Epithelial cell of proximal tubule (primary cell): ENCODE data around the gene CDC27. TPM values are rescaled to one million over a fixed set of nuclear protein-coding genes. Genes with fewer than 3 reads are reported as not detected.
"Not testable (repeated sequence)": the region's sequence is repeated elsewhere in the genome, so short reads cannot be mapped to it uniquely, and the experiment has no call there.

Source experiments
- DNase-seq: peaks from one replicate; pipeline ENCODE4 v3.0.0-alpha.2; 2011; ENCODE audit warnings: low read depth
- H3K4me3 ChIP-seq: 2 replicates; pipeline ENCODE4 v1.5.1; 2011; ENCODE audit warnings: low read depth, mild to moderate bottlenecking, low read length
- total RNA-seq: library from RNA; depleted of rRNA; stranded (reverse); fragments of >200 nt; gene quantifications from 2 replicates; pipeline ENCODE4 v1.2.3, GENCODE V29; 2015
- TF ChIP-seq, protein P1 (sequence below): conservative IDR thresholded peaks from 2 replicates; pipeline ENCODE4 v1.5.1; 2012; ENCODE audit warnings: low read depth, mild to moderate bottlenecking, low read length

CDC27 gene
- total RNA-seq, 1 donor from 2014 or later: 28.1 TPM

DNA sequence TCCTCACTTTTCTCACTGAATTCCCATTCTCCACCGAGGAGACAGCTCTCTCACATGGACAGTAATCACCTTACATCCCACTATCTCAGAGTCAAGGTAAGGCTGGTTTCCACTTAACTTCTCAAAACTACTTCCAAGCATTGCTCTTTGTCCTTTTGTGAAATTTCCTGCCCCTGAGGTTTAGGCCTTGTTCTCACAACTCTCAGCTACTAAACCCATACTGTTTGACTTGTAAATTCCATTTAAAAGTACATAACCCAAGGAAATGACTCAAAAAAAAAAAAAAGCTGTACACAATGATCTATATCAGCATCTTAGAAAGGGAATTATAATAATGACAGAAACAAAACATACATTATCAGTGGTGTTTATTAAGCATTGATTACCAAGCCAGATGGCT lies 8.8 kb downstream of the CDC27 start:
- H3K4me3 ChIP-seq: no peak overlapping the region
- TF ChIP-seq, protein P1, sequence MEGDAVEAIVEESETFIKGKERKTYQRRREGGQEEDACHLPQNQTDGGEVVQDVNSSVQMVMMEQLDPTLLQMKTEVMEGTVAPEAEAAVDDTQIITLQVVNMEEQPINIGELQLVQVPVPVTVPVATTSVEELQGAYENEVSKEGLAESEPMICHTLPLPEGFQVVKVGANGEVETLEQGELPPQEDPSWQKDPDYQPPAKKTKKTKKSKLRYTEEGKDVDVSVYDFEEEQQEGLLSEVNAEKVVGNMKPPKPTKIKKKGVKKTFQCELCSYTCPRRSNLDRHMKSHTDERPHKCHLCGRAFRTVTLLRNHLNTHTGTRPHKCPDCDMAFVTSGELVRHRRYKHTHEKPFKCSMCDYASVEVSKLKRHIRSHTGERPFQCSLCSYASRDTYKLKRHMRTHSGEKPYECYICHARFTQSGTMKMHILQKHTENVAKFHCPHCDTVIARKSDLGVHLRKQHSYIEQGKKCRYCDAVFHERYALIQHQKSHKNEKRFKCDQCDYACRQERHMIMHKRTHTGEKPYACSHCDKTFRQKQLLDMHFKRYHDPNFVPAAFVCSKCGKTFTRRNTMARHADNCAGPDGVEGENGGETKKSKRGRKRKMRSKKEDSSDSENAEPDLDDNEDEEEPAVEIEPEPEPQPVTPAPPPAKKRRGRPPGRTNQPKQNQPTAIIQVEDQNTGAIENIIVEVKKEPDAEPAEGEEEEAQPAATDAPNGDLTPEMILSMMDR: no peak
- no peak for DNase-seq

DNA sequence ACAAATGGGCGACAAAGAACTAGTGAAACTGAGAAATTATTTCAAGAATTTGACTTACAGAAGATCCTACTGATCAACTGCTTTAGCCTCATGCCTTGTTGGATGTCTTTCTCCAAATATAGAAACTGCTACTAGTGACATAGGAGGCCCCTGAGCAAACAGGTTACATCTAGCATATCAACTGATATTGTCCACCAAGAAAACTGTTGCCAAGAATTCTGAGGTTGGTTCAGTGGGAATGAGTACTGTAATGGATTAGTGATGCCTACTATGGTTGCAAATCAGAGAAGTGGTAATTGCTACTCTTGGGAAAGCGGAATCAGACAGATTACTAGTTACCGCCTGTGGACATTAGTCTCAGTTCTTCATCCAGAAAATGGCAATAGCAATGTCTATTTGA lies 10.0 kb downstream of the CDC27 start:
- DNase-seq: no peak
- TF ChIP-seq, protein P1: no peak
- no peak overlapping the region for H3K4me3 ChIP-seq

DNA sequence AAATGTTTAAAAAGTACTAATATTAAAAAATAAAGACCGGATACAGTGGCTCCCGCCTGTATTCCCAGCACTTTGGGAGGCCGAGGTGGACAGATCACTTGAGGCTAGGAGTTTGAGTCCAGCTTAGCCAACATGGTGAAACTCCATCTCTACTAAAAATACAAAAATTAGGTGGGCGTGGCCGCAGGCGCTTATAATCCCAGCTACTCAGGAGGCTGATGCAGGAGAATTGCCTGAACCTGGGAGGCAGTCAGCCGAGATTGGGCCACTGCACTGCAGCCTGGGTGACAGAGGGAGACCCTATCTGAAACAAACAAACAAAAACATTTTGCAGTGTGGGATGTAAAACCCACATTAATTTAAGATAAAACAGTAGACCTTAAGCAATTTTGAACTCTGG lies 11.8 kb downstream of the CDC27 start:
- no peak for DNase-seq
- TF ChIP-seq, protein P1: no peak
- no peak overlapping the region for H3K4me3 ChIP-seq

DNA sequence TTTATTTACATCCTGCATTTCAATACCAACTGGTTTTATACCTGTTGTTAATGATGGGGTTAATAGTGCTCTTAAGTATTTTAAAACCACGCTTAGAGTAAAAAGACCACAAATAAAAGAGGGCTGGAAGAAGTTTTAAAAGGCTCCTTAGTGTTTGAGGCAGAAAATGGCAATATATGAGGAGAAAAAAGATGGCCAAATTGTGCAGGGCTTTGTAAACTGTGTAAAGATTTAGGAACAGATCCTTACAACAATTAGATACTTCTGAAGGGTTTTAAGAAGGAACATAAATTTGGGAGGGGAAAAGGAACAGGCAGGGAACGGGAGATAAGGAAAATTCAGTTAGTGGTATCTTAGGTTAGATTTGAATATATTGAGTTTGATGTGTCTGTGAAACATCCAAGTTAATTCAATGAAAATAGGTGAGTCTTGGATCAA lies 12.7 kb downstream of the CDC27 start:
- TF ChIP-seq, protein P1: no peak
- H3K4me3 ChIP-seq: no peak overlapping the region

DNA sequence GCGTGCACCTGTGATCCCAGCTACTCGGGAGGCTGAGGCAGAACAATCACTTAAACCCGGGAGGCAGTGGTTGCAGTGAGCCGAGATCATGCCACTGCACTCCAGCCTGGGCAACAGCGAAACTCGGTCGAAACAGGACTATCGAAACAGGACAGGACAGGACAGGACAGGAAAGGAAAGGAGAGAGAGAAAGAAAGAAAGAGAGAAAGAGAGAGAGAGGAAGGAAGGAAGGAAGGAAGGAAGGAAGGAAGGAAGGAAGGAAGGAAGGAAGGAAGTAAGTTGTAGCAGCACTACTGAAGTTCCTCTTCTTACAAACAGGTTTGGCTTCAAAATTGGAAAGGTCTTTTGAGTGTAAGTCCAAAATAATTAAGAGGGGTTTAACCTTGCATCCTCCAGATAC lies 14.3 kb downstream of the CDC27 start:
- not testable (repeated sequence) for H3K4me3 ChIP-seq, DNase-seq

More for the DNA sequence above, 12.7 kb downstream of the CDC27 start:
- no peak for DNase-seq

DNA sequence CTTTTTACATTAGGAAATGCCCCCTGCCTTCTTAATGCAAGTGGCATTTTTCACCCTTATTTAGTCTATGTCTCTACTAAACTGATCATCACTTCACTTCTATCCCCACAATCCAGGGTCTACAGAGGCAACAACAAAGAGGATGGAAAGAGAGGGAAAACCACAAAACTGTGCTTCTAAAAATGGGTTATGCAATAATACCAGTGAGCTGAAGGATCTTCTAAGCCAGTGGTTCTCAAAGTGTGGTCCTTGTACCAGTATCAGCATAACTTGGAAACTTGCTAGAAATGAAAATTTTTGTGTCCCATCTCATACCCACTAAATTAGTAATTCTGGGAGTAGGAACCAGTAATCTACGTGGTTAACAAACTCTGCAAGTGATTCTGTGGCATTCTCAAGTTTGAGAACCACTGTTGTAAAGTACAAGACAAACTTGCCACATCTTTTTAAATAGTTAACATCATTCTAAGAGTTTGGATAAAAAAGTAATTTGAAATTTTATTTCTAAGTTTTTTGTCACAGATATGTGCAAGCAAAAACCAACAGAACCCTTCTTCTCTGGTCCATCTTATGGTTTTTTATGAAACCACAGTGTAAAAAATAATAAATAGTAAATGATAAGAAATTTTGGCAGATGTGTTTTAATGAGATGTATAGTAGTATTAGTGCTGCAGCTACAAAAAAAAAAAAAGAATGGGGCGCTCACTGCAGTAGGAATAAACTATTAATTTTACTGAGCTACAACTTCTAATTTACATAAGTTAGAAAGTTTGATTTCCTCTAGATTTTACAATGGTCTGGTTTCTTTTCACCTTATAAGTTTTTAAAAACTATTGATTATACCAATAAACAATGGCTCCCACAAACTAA lies 16.2 kb downstream of the CDC27 start:
- TF ChIP-seq, protein P1: no peak
- DNase-seq: no peak
- H3K4me3 ChIP-seq: no peak overlapping the region

DNA sequence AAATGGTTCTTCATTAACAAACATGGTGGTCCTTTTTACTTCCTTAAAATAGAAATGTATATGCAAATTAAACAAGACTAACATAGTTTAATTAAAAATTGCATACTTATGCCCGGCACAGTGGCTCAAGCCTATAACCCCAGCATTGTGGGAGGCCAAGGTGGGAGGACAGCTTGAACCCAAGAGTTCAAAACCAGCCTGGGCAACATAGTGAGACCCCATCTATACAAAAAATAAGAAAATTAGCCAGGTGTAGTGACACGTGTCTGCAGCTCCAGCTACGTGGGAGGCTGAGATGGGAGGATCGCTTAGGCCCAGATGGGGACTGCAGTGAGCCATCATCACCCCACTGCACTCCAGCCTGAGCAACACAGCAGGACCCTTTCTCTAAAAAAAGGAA lies 18.4 kb downstream of the CDC27 start:
- no peak for DNase-seq
- TF ChIP-seq, protein P1: no peak
- H3K4me3 ChIP-seq: no peak overlapping the region

DNA sequence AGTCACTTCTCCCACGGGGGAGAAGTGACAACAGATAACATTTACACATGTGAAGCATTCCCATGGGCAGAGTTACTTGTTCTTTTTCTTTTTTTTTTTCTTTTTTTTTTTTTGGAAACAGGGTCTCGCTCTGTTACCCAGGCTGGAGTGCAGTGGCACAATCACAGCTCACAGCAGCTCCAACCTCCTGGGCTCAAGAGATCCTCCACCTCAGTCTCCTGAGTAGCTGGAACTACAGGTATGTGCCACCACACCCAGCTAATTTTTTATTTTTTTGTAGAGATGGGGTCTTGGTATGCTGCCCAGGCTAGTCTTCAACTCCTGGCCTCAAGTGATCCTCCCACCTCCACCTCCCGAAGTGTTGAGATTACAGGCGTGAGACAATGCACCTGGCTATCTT lies 20.2 kb downstream of the CDC27 start:
- not testable (repeated sequence) for H3K4me3 ChIP-seq, DNase-seq

DNA sequence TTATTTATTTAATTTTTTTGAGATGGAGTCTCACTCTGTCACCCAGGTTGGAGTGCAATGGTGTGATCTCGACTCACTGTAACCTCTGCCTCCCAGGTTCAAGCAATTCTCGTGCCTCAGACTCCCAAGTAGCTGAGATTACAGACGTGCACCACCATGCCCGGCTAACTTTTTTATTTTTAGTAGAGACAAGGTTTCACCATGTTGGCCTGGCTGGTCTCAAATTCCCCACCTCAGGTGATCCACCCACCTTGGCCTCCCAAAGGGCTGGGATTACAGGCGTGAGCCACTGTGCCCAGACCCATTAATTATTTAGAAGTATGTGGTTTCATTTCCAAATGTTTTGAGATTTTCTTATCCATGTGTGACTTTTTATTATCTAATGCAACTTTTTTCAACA lies 22.2 kb downstream of the CDC27 start:
- DNase-seq, H3K4me3 ChIP-seq: not testable (repeated sequence)
